HepG2 (cell line): ENCODE data around the gene RBM15B. TPM values are rescaled to one million over a fixed set of nuclear protein-coding genes. Genes with fewer than 3 reads are reported as not detected.

ENCODE experiments used
- ATAC-seq: fragments of 200-7000 bp; cut with Tn5 transposase; 3 replicates; pipeline ENCODE4 v1.9.1; 2020; ENCODE audit warnings: mild to moderate bottlenecking, moderate library complexity
- BruUV-seq: library from RNA; stranded (reverse); fragments of 400-500 nt; replicated peaks from 2 replicates; lab custom pipeline; 2021; lab: Mats Ljungman, UMichigan
- CTCF ChIA-PET: fragments of 300-600 bp; formaldehyde crosslinking; extraction: SDS; loops from one replicate; lab custom pipeline; 2021; ENCODE audit warnings: low total read pairs, inconsistent platforms, low intra/inter-chr PET ratio; lab: Yijun Ruan, JAX
- POLR2A ChIA-PET: fragments of 350-600 bp; sonication (Branson Sonifier 250); formaldehyde crosslinking; loops from one replicate; lab custom pipeline; 2020; ENCODE audit warnings: antibody characterized with exemption, inconsistent platforms; lab: Yijun Ruan, JAX
- DNase-seq: peaks from one replicate; pipeline ENCODE4 v3.0.0-alpha.2; 2015; ENCODE audit warnings: low spot score
- FAIRE-seq: peaks from 3 replicates; lab custom pipeline; 2011; peaks lifted over from hg19 to GRCh38; lab: Jason Lieb, UNC
- H2AFZ ChIP-seq: one replicate; pipeline ENCODE4 v1.6.1; 2011; ENCODE audit warnings: low read length, inconsistent platforms
- H3K27ac ChIP-seq: fragments of 300-600 bp; 3 replicates; pipeline ENCODE4 v1.8.0; 2011; ENCODE audit warnings: mixed run types, mild to moderate bottlenecking, mixed read lengths, low read length, inconsistent platforms; ENCODE audit not compliant: insufficient read depth; ENCODE audit errors: extremely low read length
- H3K27me3 ChIP-seq, 2 experiments: fragments of 200-600 bp in 1 of 2; 2 replicates in 1 of 2; 3 replicates in 1 of 2; pipeline versions ENCODE4 v1.6.0 to v1.8.0; 2011; ENCODE audit warnings: low read length in 2 of 2, mild to moderate bottlenecking in 2 of 2, moderate library complexity in 2 of 2, inconsistent platforms in 1 of 2; ENCODE audit not compliant: insufficient read depth in 2 of 2, control insufficient read depth in 1 of 2
- H3K36me3 ChIP-seq, 2 experiments: fragments of 200-600 bp in 1 of 2; replicated peaks in 1 of 2; 2 replicates in 1 of 2; 3 replicates in 1 of 2; pipeline versions ENCODE4 v1.5.1 to v1.8.0; 2011; ENCODE audit warnings: low read length in 2 of 2, inconsistent platforms in 1 of 2; ENCODE audit not compliant: insufficient read depth in 2 of 2, control insufficient read depth in 1 of 2
- H3K4me1 ChIP-seq: 2 replicates; pipeline ENCODE4 v1.5.1; 2012; ENCODE audit warnings: low read length, inconsistent platforms; ENCODE audit not compliant: insufficient read depth
- H3K4me2 ChIP-seq: 2 replicates; pipeline ENCODE4 v1.6.0; 2011; ENCODE audit warnings: low read depth, low read length, inconsistent platforms
- H3K4me3 ChIP-seq, 3 experiments: fragments of 200-600 bp in 1 of 3; sonication (generic), shearing (Covaris generic) in 1 of 3; replicated peaks in 1 of 3; 2 replicates each; pipeline ENCODE4 v1.5.1; 2011 to 2016; ENCODE audit warnings: low read length in 3 of 3, inconsistent platforms in 2 of 3, low read depth in 2 of 3, mild to moderate bottlenecking in 2 of 3, control low read depth in 1 of 3, mixed read lengths in 1 of 3; ENCODE audit not compliant: insufficient read depth in 1 of 3
- H3K79me2 ChIP-seq: one replicate; pipeline ENCODE4 v1.6.1; 2011; ENCODE audit warnings: low read length, inconsistent platforms; ENCODE audit not compliant: insufficient read depth
- H3K9ac ChIP-seq: 2 replicates; pipeline ENCODE4 v1.6.0; 2011; ENCODE audit warnings: mild to moderate bottlenecking, low read depth, low read length, inconsistent platforms; ENCODE audit not compliant: insufficient read depth
- H3K9me3 ChIP-seq: 2 replicates; pipeline ENCODE4 v1.5.1; 2012; ENCODE audit warnings: mild to moderate bottlenecking, low read length
- H4K20me1 ChIP-seq: 2 replicates; pipeline ENCODE4 v1.6.0; 2011; ENCODE audit warnings: inconsistent platforms, mild to moderate bottlenecking, low read length, moderate library complexity; ENCODE audit not compliant: insufficient read depth
- HDAC6 ChIP-seq: fragments of 200-600 bp; sonication (generic); IDR thresholded peaks from 2 replicates; pipeline ENCODE4 v1.7.0; 2017; ENCODE audit warnings: mild to moderate bottlenecking, antibody characterized with exemption, low read length, low read depth
- SMC3 ChIP-seq: IDR thresholded peaks from 2 replicates; pipeline ENCODE4 v1.6.1; 2011; ENCODE audit warnings: low read length, improper control_type of control experiment
- SNAPC2 ChIP-seq: sonication (generic); formaldehyde crosslinking; IDR thresholded peaks from 2 replicates; pipeline ENCODE4 v1.8.1; 2022; ENCODE audit warnings: mild to moderate bottlenecking, missing genetic modification reagents
- SP4 ChIP-seq: sonication (generic); formaldehyde crosslinking; IDR thresholded peaks from 2 replicates; pipeline ENCODE4 v1.8.1; 2023; ENCODE audit warnings: mild to moderate bottlenecking, missing genetic modification reagents
- STAG1 ChIP-seq: sonication (generic); formaldehyde crosslinking; IDR thresholded peaks from 2 replicates; pipeline ENCODE4 v1.4.0; 2020; ENCODE audit warnings: missing genetic modification reagents
- ZFX ChIP-seq: sonication (generic); formaldehyde crosslinking; IDR thresholded peaks from 2 replicates; pipeline ENCODE4 v1.4.0; 2020; ENCODE audit warnings: mild to moderate bottlenecking, low read depth, missing genetic modification reagents, moderate library complexity
- ZNF644 ChIP-seq: IDR thresholded peaks from 2 replicates; pipeline ENCODE4 v1.6.1; 2016; ENCODE audit warnings: low read depth
- in situ Hi-C: cut with HindIII; loops from 2 replicates; pipeline ENCODE4 v1.10.0; 2017; ENCODE audit warnings: low pct_unique_long_range_greater_than_20kb; ENCODE audit not compliant: extremely low pct_ligation_motif_present
- intact Hi-C: fragments of 100-400 bp; cut with micrococcal nuclease; formaldehyde crosslinking; loops from one replicate; pipeline ENCODE4 v1.10.0; 2022; ENCODE audit not compliant: unreplicated experiment
- polyA plus RNA-seq, 8 experiments: library from polyadenylated mRNA; depleted of rRNA in 3 of 8; stranded (reverse) in 7 of 8; unstranded in 1 of 8; fragments of >200 nt; fragmentation: Illumina TruSeq in 4 of 8; extraction: Trizol in 4 of 8; gene quantifications; 2 replicates each; pipeline versions ENCODE4 v1.2.1 to v1.2.3, GENCODE V29; 2011 to 2016; ENCODE audit warnings: low read depth in 4 of 8, missing spikeins in 1 of 8, mixed read lengths in 1 of 8; ENCODE audit not compliant: insufficient read depth in 1 of 8
- total RNA-seq, 5 experiments: library from RNA; depleted of rRNA; stranded (reverse); fragments of >200 nt; fragmentation: Illumina TruSeq; extraction: Trizol; gene quantifications; 2 replicates each; pipeline ENCODE4 v1.2.3, GENCODE V29; 2016; ENCODE audit warnings: low read depth in 1 of 5
- TF ChIP-seq, protein P1 (sequence below): sonication (generic); formaldehyde crosslinking; IDR thresholded peaks from 2 replicates; pipeline ENCODE4 v1.5.0; 2020; ENCODE audit warnings: mild to moderate bottlenecking, missing genetic modification reagents, moderate library complexity

The RBM15B gene
- total and polyA plus RNA-seq, 2 of the 13 experiments (the other 11 are each of a cell fraction or from before 2014, with no cell fraction given) = 8.2 to 19.3 TPM

DNA sequence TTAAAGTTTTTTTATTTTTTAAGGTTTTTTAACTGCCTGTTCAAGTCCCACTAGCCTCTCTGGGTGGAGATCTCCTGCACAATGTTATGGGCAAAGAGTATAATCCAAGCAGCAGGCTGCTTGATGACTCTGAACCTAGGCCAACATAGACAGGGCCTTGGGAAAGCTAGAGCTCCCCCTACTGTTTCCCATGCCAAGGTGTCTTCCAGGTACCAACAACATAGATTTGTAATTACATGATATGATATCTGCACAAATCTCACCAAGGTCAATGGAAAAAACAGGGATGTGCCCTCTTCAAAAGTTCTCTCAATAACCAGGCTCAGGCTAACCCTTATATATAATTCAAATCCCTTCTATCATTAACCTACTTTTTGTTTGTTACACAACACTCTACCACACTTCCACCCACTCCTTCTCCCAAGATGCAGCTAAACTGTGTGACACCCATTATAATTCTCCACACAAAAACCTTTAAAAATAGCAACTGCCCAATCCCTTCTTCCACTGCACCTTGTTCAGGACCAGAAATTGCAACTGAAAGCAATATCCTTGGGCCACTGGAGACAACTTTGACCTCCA, 43.8 kb downstream of the RBM15B start:
- FAIRE-seq = no peak
- POLR2A ChIA-PET = no interaction called here
- in situ Hi-C loops = no loop called here

More for the DNA sequence above, 43.8 kb downstream of the RBM15B start:
- Histone ChIP-seq H3K4me1 (peaks cover 8% of the 10 kb centered on the region; the same call in 1 of the 2 replicates), H2AFZ (no peak overlapping the region), H3K27me3 (no peaks in the 10 kb centered on the region), H3K79me2 (no peaks in the 10 kb centered on the region), H3K9ac (no peak overlapping the region), H3K36me3 (peaks cover 7 to 42% of the 10 kb centered on the region in 2 experiments), H3K9me3 (no peaks in the 10 kb centered on the region), H3K4me2 (no peak overlapping the region), H4K20me1 (no peaks in the 10 kb centered on the region), H3K4me3 (no peak overlapping the region), H3K27ac (peak overlapping the region; percentile 59)
- intact Hi-C loops = loop anchor here (2.0 kb wide), 1 partner anchor 44 kb away; the partner anchor contains the start of gene RBM15B
- no TSS peak for BruUV-seq
- CTCF ChIA-PET = interaction anchor here (1.0 to 1.2 kb wide), 2 partner anchors 44 to 45 kb away, joined by 3 to 4 read pairs; partner anchors contain the start of gene RBM15B
- DNase-seq (peak; percentile 48), ATAC-seq (peak; percentile 91)
- TF ChIP-seq HDAC6 = no peak
- TF ChIP-seq, protein P1, sequence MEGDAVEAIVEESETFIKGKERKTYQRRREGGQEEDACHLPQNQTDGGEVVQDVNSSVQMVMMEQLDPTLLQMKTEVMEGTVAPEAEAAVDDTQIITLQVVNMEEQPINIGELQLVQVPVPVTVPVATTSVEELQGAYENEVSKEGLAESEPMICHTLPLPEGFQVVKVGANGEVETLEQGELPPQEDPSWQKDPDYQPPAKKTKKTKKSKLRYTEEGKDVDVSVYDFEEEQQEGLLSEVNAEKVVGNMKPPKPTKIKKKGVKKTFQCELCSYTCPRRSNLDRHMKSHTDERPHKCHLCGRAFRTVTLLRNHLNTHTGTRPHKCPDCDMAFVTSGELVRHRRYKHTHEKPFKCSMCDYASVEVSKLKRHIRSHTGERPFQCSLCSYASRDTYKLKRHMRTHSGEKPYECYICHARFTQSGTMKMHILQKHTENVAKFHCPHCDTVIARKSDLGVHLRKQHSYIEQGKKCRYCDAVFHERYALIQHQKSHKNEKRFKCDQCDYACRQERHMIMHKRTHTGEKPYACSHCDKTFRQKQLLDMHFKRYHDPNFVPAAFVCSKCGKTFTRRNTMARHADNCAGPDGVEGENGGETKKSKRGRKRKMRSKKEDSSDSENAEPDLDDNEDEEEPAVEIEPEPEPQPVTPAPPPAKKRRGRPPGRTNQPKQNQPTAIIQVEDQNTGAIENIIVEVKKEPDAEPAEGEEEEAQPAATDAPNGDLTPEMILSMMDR (CRISPR knock-in tag) = peak; percentile 74
- no peak for TF ChIP-seq ZNF644 (CRISPR knock-in tag)
- peak; percentile 20; the same call in 1 of the 2 replicates for TF ChIP-seq STAG1 (CRISPR knock-in tag)
- TF ChIP-seq SNAPC2 = no peak
- TF ChIP-seq ZFX (CRISPR knock-in tag) = peak; percentile 42; the same call in 1 of the 2 replicates
- TF ChIP-seq SMC3 = peak; percentile 40; the same call in 1 of the 2 replicates
- no peak for TF ChIP-seq SP4 (CRISPR knock-in tag)
